Heart right ventricle (tissue), 16 donors: Measurements from ENCODE around the gene PHRF1. TPM values are rescaled to one million over a fixed set of nuclear protein-coding genes. Genes with fewer than 3 reads are reported as not detected.

Experiments
- ATAC-seq, 8 donors: fragments of 200-7000 bp; cut with Tn5 transposase; one replicate each; pipeline ENCODE4 v1.9.1; 2020; ENCODE audit warnings: mild to moderate bottlenecking in 8 of 8, moderate library complexity in 8 of 8, moderate number of reproducible peaks in 1 of 8
- DNase-seq, 2 donors: peaks; one replicate each; pipeline ENCODE4 v3.0.0-alpha.2; 2020
- H3K27ac ChIP-seq, 10 donors: fragments of 200-600 bp; sonication (generic) in 2 of 10; one replicate each; pipeline versions ENCODE4 v1.5.0 to v1.8.0; 2020 to 2022; ENCODE audit warnings: mild to moderate bottlenecking in 3 of 10
- H3K27me3 ChIP-seq, 7 donors: fragments of 200-600 bp; one replicate each; pipeline ENCODE4 v1.8.0; 2021 to 2022; ENCODE audit warnings: mild to moderate bottlenecking in 2 of 7
- H3K36me3 ChIP-seq, 9 donors: fragments of 200-600 bp; sonication (generic) in 1 of 9; one replicate each; pipeline versions ENCODE4 v1.5.0 to v1.8.0; 2020 to 2022; ENCODE audit warnings: mild to moderate bottlenecking in 2 of 9
- H3K4me1 ChIP-seq, 9 donors: fragments of 200-600 bp; sonication (generic) in 1 of 9; one replicate each; pipeline versions ENCODE4 v1.5.0 to v1.8.0; 2020 to 2022; ENCODE audit warnings: mild to moderate bottlenecking in 4 of 9
- H3K4me3 ChIP-seq, 10 donors: fragments of 200-600 bp; sonication (generic) in 2 of 10; one replicate each; pipeline versions ENCODE4 v1.5.0 to v1.8.0; 2020 to 2022; ENCODE audit warnings: mild to moderate bottlenecking in 7 of 10, moderate library complexity in 2 of 10
- H3K9me3 ChIP-seq, 11 donors: fragments of 200-600 bp in 10 of 11; sonication (generic) in 2 of 11; one replicate each; pipeline versions ENCODE4 v1.5.0 to v1.8.0; 2013 to 2022; ENCODE audit warnings: mild to moderate bottlenecking in 2 of 11, control low read depth in 1 of 11, moderate library complexity in 1 of 11
- CTCF ChIP-seq, 9 donors: fragments of 200-600 bp; sonication (generic) in 2 of 9; IDR thresholded peaks; one replicate each; pipeline versions ENCODE4 v1.5.0 to v1.8.0; 2021 to 2022; ENCODE audit warnings: antibody characterized with exemption in 9 of 9, mild to moderate bottlenecking in 5 of 9, moderate library complexity in 1 of 9
- WGBS, 2 donors: extraction: QIAGEN DNeasy Blood & Tissue Kit; methylation state at CpG; one replicate each; pipeline ENCODE4 v1.1.7; 2013; ENCODE audit warnings: inconsistent platforms in 1 of 2; 5-methylcytosine and 5-hydroxymethylcytosine counted together
- intact Hi-C, 10 donors: fragments of 100-400 bp; cut with DNase I; formaldehyde crosslinking; loops; one replicate each; pipeline versions ENCODE4 v1.11.1 to v1.14.2; 2022
- polyA plus RNA-seq, 2 donors: library from polyadenylated mRNA; stranded (reverse); fragments of 200-250 nt; gene quantifications; one replicate each; pipeline ENCODE4 v1.2.3, GENCODE V29; 2013
- total RNA-seq, 10 donors: library from RNA; stranded (reverse); fragmentation: NEBNext Ultra II Directional in 3 of 10; extraction: Animal tissue kit (Norgen Biotek cat#: 25700) in 3 of 10; gene quantifications; one replicate each; pipeline versions ENCODE4 v1.2.1 to v1.2.4, GENCODE V29; 2021 to 2023
- donor health status: Arrhythmogenic right ventricular cardiomyopathy.
- donor health status: ischemic (EF 13 %, LVEDD 7.1; RV severe dilation, severe dysfunction).
- donor health status: healthy with polysubstance abuse.
- donor health status: DM: no; HTN: yes; CAD: no.
- donor health status: DM: no; HTN: no; CAD: no.
- donor health status: ischemic (EF 25% LVEDD 6.9; RV normal size, moderate dysfunction).
- donor health status: ischemic (EF 25% LVEDD 5.7; RV mildly dilated, moderate dysfunction).
- donor health status: healthy.
- donor health status: DM: yes; HTN: yes; CAD: no.
- donor health status: Ischemic cardiomyopathy.
- donor health status: ischemic (EF 35%, LVEDD 5.7; RV mildly dilated, moderate dysfunction).
- donor health status: nonischemic (EF 11% LVEDD 7.7; RV severe dilation, severe dysfunction).
- donor health status: DM: yes; HTN: yes; CAD: no.
- donor health status: PGD.
- donor health status: ischemic (EF 29% LVEDD 5.4; RV normal size, mild dysfunction).
- donor health status: nonischemic (EF 23%, LVEDD 6.1; RV moderate dilation, normal function).

PHRF1 gene
- total and polyA plus RNA-seq, 12 donors: 10.5 to 23.0 (median 18.5) TPM

GRCh38 chr11:560305-561147, 15.7 kb upstream of the PHRF1 start, which contains the start of the genes LMNTD2 and RASSF7:
TSS of gene LMNTD2 (minus strand) at chr11:560738. CDS start at chr11:560716, 22 bp downstream.
TSS of gene RASSF7 (plus strand) at chr11:560970. CDS start at chr11:561769, 799 bp downstream.
- no peaks in the 10 kb centered on the region for H3K9me3 ChIP-seq
- H3K27me3 ChIP-seq: peaks cover 9 to 45% (median 39%) of the 10 kb centered on the region in 7 donors
- intact Hi-C loops: no loop called here
- H3K4me3 ChIP-seq: peak within 1 kb of the TSS; percentile 65 to 90 (median 73)
- TF ChIP-seq CTCF (IDR thresholded peaks at IDR 0.05): no peak
- DNase-seq (peak; percentile 90 to 93), ATAC-seq (peak; percentile 82 to 97 (median 96))
- peak within 1 kb of the TSS in 8 of 10 donors; percentile 49 to 85 (median 58) for H3K27ac ChIP-seq
- H3K4me1 ChIP-seq: peaks cover 9 to 26% (median 18%) of the 10 kb centered on the region in 9 donors
- H3K36me3 ChIP-seq: peaks cover 0 to 8% (median 0%) of the 10 kb centered on the region in 9 donors
- 1 to 3% methylated on average over 39 to 94 of the region's 95 CpGs for WGBS, 2 donors

DNA sequence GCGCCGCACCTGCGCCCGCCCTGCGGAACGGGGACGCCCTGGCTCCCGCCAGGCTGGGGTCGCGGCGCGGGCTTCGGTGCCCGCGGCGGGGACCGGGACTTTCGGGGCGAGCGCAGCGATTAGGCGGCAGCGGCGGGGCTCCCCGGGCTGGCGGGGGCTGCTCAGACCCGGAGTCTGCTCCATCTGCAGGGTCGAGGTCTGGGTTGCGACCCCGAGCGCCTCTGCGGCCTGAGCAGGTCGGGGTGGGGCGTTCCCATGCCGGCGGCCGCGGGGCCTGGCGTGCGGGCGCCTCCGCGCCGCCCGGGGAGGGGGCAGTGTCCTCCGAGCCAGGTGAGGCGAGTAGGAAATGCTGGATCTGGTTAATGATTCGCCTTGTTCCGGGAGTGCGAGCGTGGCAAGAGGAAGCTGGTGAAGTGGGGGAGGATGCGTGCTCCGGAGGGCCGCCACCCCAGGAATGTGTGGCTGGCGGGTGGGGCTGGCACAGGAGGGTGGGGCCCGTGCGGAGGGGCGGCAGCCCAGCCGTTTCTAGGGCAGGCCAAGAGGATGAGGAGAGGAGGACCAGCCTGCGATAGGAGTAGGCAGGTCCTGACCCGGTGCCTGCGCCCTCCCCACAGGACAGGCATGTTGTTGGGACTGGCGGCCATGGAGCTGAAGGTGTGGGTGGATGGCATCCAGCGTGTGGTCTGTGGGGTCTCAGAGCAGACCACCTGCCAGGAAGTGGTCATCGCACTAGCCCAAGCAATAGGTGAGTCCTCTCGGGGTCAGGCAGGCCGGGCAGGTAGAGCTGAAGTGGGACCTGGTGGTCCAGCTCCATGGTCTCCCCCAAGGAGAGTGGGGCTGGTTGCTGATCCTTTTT, 14.9 kb upstream of the PHRF1 start:
- Histone ChIP-seq H3K4me3 (peak overlapping the region; percentile 65 to 90 (median 73)), H3K27me3 (peaks cover under 1 to 37% (median 30%) of the 10 kb centered on the region in 7 donors), H3K9me3 (no peaks in the 10 kb centered on the region), H3K36me3 (peaks cover 0 to 8% (median 0%) of the 10 kb centered on the region in 9 donors), H3K27ac (peak overlapping the region in 6 of 10 donors; percentile 7 to 70 (median 41)), H3K4me1 (peaks cover 7 to 20% (median 16%) of the 10 kb centered on the region in 9 donors)
- no peak for TF ChIP-seq CTCF (IDR thresholded peaks at IDR 0.05)
- WGBS, 2 donors: 9% methylated on average over 65 to 67 of the region's 67 CpGs
- intact Hi-C loops: no loop called here
- DNase-seq (no peak), ATAC-seq (peak in 2 of 8 donors; percentile 0 to 2)

- Histone ChIP-seq H3K36me3 (peaks cover 0 to 8% (median 0%) of the 10 kb centered on the region in 9 donors), H3K9me3 (no peaks in the 10 kb centered on the region), H3K27ac (no peak overlapping the region), H3K4me1 (peaks cover 7 to 24% (median 16%) of the 10 kb centered on the region in 9 donors), H3K27me3 (peaks cover 0 to 29% (median 22%) of the 10 kb centered on the region in 7 donors), H3K4me3 (peak overlapping the region in 2 of 10 donors; percentile 68 to 86)
- 95% methylated on average over 28 to 29 of the region's 29 CpGs for WGBS, 2 donors
- intact Hi-C loops: no loop called here
- DNase-seq (no peak), ATAC-seq (no peak)
- TF ChIP-seq CTCF (IDR thresholded peaks at IDR 0.05): no peak
Observed at GRCh38 chr11:562046-562645, 14.1 kb upstream of the PHRF1 start.
